ENCODE measurements around the gene NEK9. TPM values are rescaled to one million over a fixed set of nuclear protein-coding genes. Genes with fewer than 3 reads are reported as not detected.

The NEK9 gene
- polyA plus RNA-seq (2013, experiment 1 of 2): 55.4 TPM
- 54.6 TPM for polyA plus RNA-seq (2013, experiment 2 of 2)

DNA sequence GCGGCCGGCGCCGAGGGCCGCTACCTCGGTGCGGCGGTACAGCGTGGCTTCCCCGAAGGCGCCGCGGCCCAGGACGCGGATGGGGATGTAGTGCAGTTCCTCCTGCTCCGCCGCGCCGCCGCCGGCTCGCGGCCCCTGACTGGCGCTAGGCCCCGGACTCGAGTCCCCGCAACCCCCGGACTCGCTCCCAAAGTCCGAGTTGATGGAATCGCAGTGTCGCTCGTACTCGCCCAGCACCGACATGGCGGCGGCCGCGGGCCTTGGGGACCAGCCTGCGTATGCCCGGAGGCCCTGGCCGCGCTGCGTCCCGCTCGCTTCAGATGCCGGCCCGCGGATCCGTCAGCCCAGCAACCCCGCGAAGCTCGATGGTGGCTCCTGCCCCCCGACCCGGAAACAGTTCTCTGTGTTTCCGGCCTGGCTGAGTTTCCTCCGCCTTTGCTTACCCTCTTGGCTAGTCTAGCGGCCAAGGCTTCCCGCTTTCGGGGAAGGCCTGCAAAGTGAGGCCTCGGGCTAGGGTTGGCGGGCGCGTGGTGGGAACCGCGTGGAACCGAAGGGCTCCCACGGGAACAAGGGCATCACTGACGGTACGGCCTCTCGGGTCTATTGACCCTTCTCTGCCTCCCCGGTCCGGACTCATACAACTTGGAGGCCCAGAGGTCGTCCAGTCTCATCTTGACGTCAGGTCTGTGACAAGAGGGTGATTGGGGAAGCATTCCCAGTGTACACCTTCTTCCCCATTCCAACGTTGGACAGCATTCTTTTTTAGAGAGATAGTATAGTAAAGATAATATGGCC lies at the start of gene NEK9:
Gene NEK9 (minus strand): TSS at position 370 of the 795 bp plus-strand sequence. CDS start 127 bp downstream, at position 243.
- Histone ChIP-seq H3K27ac (ENCODE audit: low read depth, low read length, severe bottlenecking) (peak within 1 kb of the TSS; percentile 86), H3K9me3 (ENCODE audit: control insufficient read depth, low read length) (no peaks in the 10 kb centered on the region), H3K36me3 (ENCODE audit: control insufficient read depth, insufficient read depth, low read length) (peaks cover 27% of the 10 kb centered on the region), H3K4me3 (ENCODE audit: extremely low read depth, insufficient read depth, low read length, poor library complexity, severe bottlenecking) (peak within 1 kb of the TSS; percentile 59), H3K4me1 (ENCODE audit: control insufficient read depth, insufficient read depth, low read length, poor library complexity, severe bottlenecking) (peaks cover 19% of the 10 kb centered on the region)
- 3 to 6% methylated on average over 72 to 73 of the region's 76 CpGs for WGBS, 2 experiments (ENCODE audit: insufficient coverage in 2 of 2)

- H3K27ac ChIP-seq (ENCODE audit: low read depth, low read length, severe bottlenecking): peak within 1 kb of the TSS; percentile 96
- whole genome bisulfite sequencing, 2 experiments (ENCODE audit: insufficient coverage in 2 of 2): 0 to 1% methylated on average over 46 to 48 of the region's 49 CpGs
- H3K4me3 ChIP-seq (ENCODE audit: extremely low read depth, insufficient read depth, low read length, poor library complexity, severe bottlenecking): peak within 1 kb of the TSS; percentile 67
- H3K36me3 ChIP-seq (ENCODE audit: control insufficient read depth, insufficient read depth, low read length): peaks cover 6% of the 10 kb centered on the region
- H3K4me1 ChIP-seq (ENCODE audit: control insufficient read depth, insufficient read depth, low read length, poor library complexity, severe bottlenecking): no peaks in the 10 kb centered on the region
- no peaks in the 10 kb centered on the region for H3K9me3 ChIP-seq (ENCODE audit: control insufficient read depth, low read length)
These were observed 49.4 kb upstream of the NEK9 start, which contains the start of gene TMED10 for GRCh38 chr14:75176142-75176820. Gene TMED10, minus strand, starts transcription at chr14:75176612. Its CDS starts 33 bp downstream, at chr14:75176579.

DNA sequence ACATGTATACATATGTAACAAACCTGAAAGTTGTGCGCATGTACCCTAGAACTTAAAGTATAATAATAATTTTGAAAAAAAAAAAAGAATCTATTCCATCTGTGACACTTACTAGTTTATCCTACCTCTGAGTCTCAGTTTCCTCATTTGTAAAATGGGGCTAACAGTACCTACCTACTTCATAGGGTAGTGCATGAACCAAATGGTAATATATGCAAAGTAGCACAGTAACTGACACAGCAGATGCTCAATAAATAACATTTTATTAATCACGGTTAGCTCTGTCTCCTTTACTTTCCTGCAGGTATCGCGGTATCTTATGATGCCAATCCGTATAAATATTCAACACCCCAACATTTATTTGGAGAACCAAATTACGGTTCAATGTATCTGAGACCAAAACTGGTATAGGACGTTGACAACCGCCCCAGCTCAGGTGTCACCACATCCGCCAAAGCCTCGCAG lies 48.9 kb upstream of the NEK9 start:
- 1 to 4% methylated on average over 9 of the region's 10 CpGs for WGBS, 2 experiments (ENCODE audit: insufficient coverage in 2 of 2)
- H3K4me3 ChIP-seq (ENCODE audit: extremely low read depth, insufficient read depth, low read length, poor library complexity, severe bottlenecking): peak overlapping the region; percentile 67
- peak overlapping the region; percentile 96 for H3K27ac ChIP-seq (ENCODE audit: low read depth, low read length, severe bottlenecking)
- peaks cover 6% of the 10 kb centered on the region for H3K36me3 ChIP-seq (ENCODE audit: control insufficient read depth, insufficient read depth, low read length)
- no peaks in the 10 kb centered on the region for H3K4me1 ChIP-seq (ENCODE audit: control insufficient read depth, insufficient read depth, low read length, poor library complexity, severe bottlenecking)
- H3K9me3 ChIP-seq (ENCODE audit: control insufficient read depth, low read length): no peaks in the 10 kb centered on the region

DNA sequence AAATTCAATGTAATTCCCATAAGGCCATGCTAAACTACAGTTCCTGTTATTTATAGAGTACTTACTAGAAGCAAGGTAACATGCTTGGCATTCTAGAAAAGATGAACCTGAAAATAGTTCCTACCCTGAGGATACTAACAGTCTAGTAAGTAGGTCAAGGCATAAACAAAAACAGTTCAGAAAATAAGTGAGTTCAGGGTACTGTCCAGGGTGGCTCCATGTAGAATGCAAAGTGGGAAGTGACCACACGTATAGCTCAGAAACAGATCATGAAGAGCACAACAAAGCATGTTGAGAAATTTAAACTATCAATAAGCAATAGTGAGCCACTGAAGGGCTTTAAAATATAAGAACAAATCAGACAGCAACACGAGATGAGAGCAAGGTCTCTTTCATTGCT lies 47.2 kb upstream of the NEK9 start:
- Histone ChIP-seq H3K4me1 (ENCODE audit: control insufficient read depth, insufficient read depth, low read length, poor library complexity, severe bottlenecking) (peaks cover 2% of the 10 kb centered on the region), H3K9me3 (ENCODE audit: control insufficient read depth, low read length) (no peaks in the 10 kb centered on the region), H3K27ac (ENCODE audit: low read depth, low read length, severe bottlenecking) (no peak overlapping the region), H3K4me3 (ENCODE audit: extremely low read depth, insufficient read depth, low read length, poor library complexity, severe bottlenecking) (no peak overlapping the region), H3K36me3 (ENCODE audit: control insufficient read depth, insufficient read depth, low read length) (peaks cover 6% of the 10 kb centered on the region)
- 83 to 91% methylated on average over 2 of the region's 2 CpGs for WGBS, 2 experiments (ENCODE audit: insufficient coverage in 2 of 2)

DNA sequence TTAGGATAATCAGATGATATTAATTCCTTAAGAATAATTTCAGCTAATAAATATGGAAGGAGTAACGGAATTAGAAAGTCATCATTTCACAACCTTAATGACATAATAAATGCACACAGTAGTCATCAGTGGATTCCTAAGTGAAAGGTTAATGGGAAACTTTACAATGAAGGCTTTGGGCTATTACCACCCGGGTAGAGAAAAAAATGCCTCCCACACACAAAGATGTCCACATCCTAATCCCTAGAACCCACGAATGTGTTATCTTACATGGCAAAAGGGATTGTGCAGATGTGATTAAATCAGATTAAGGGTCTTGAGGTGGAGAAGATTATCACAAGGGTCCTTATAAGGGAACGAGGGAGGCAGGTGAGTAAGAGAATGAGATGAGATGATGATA lies 43.9 kb upstream of the NEK9 start:
- Histone ChIP-seq H3K4me3 (ENCODE audit: extremely low read depth, insufficient read depth, low read length, poor library complexity, severe bottlenecking) (no peak overlapping the region), H3K36me3 (ENCODE audit: control insufficient read depth, insufficient read depth, low read length) (peaks cover 6% of the 10 kb centered on the region), H3K4me1 (ENCODE audit: control insufficient read depth, insufficient read depth, low read length, poor library complexity, severe bottlenecking) (peaks cover 8% of the 10 kb centered on the region), H3K27ac (ENCODE audit: low read depth, low read length, severe bottlenecking) (no peak overlapping the region), H3K9me3 (ENCODE audit: control insufficient read depth, low read length) (no peaks in the 10 kb centered on the region)
- WGBS, 2 experiments (ENCODE audit: insufficient coverage in 2 of 2): 85 to 100% methylated on average over 1 of the region's 4 CpGs

DNA sequence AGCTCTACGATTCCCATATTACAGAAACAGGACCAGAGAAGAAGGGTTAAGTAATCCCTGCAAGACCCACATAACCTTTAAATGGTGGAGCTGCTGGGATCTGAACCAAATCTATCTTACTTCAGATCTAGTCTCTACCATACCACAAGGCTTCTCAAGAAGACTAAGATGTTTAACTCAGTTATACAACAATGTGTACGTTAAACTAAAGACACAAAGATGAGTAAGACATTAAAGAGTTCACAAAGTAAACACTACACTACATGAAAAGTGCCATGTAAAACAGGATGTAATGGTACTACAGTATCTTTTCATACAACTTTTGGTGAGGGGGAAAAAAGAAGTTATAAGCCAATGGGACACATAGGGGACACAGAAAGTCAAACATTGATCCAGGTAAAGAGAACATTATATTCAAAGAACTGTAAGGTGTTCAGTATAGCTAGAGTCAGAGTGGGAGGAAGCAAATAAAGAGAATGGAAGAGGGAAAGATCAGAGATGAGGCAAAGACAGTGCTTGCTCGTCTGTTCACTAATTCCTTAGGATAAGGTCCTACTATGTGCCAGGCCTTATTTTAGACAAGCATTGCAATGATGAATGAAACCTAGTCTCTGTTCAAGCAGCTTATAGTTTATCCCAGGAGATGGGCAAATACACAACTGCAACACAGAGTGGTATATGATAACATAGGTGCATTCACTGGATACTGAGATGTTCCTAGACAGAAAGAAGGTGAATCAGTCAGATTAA lies 41.9 kb upstream of the NEK9 start:
- Histone ChIP-seq H3K9me3 (ENCODE audit: control insufficient read depth, low read length) (no peaks in the 10 kb centered on the region), H3K4me1 (ENCODE audit: control insufficient read depth, insufficient read depth, low read length, poor library complexity, severe bottlenecking) (peaks cover 8% of the 10 kb centered on the region), H3K27ac (ENCODE audit: low read depth, low read length, severe bottlenecking) (no peak overlapping the region), H3K4me3 (ENCODE audit: extremely low read depth, insufficient read depth, low read length, poor library complexity, severe bottlenecking) (no peak overlapping the region), H3K36me3 (ENCODE audit: control insufficient read depth, insufficient read depth, low read length) (peaks cover 5% of the 10 kb centered on the region)
- 100% methylated on average over 1 of the region's 3 CpGs for WGBS, 2 experiments (ENCODE audit: insufficient coverage in 2 of 2)

- H3K36me3 ChIP-seq (ENCODE audit: control insufficient read depth, insufficient read depth, low read length): peaks cover 5% of the 10 kb centered on the region
- no peak overlapping the region for H3K27ac ChIP-seq (ENCODE audit: low read depth, low read length, severe bottlenecking)
- 100% methylated on average over 1 of the region's 2 CpGs for WGBS, 2 experiments (ENCODE audit: insufficient coverage in 2 of 2)
These were observed 40.5 kb upstream of the NEK9 start for GRCh38 chr14:75167325-75167724.

DNA sequence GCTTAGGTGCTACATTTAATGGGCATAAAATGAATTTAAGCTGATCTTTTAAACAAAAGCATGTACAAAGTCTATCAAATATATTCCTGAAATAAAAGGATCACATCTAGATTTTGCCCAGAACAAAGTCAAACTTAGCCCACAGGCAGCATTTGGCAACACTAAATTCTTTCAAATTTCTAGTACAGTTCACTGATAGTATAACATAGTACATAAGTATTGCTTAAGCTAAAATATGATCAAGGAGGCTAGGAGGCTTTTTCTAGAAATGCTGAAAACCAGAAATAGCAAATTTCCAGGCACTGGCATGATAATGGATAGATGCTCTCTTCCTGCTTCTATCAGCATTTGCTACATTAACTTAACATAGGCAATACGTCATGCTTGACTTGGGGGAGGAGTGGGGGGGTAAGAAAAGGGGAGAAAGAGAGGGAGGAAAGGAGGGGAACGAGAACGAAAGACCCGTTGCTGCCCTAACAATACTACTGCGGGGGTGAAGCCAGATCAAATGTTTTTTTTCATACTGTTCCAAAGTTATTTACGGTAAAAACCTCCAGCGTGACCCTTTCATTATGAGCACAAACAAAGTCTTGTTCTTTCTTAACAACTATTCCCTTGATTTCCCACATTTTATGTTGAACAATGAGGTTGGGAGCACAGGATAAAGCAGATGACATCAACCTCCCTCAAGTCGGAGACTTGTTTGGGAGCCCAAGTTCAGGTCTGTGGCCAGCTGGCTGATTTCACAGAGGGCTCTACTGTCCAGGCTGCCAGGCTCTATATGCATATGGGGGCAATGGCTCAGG lies 38.9 kb upstream of the NEK9 start:
- peak overlapping the region; percentile 38 for H3K27ac ChIP-seq (ENCODE audit: low read depth, low read length, severe bottlenecking)
- WGBS, 2 experiments (ENCODE audit: insufficient coverage in 2 of 2): 67 to 82% methylated on average over 6 to 7 of the region's 8 CpGs
- H3K4me3 ChIP-seq (ENCODE audit: extremely low read depth, insufficient read depth, low read length, poor library complexity, severe bottlenecking): no peak overlapping the region
- peaks cover 11% of the 10 kb centered on the region for H3K36me3 ChIP-seq (ENCODE audit: control insufficient read depth, insufficient read depth, low read length)
- H3K9me3 ChIP-seq (ENCODE audit: control insufficient read depth, low read length): no peaks in the 10 kb centered on the region
- peaks cover 8% of the 10 kb centered on the region for H3K4me1 ChIP-seq (ENCODE audit: control insufficient read depth, insufficient read depth, low read length, poor library complexity, severe bottlenecking)

More at GRCh38 chr14:75167325-75167724, 40.5 kb upstream of the NEK9 start:
- H3K9me3 ChIP-seq (ENCODE audit: control insufficient read depth, low read length): no peaks in the 10 kb centered on the region
- no peak overlapping the region for H3K4me3 ChIP-seq (ENCODE audit: extremely low read depth, insufficient read depth, low read length, poor library complexity, severe bottlenecking)
- H3K4me1 ChIP-seq (ENCODE audit: control insufficient read depth, insufficient read depth, low read length, poor library complexity, severe bottlenecking): peaks cover 8% of the 10 kb centered on the region

- no peaks in the 10 kb centered on the region for H3K9me3 ChIP-seq (ENCODE audit: control insufficient read depth, low read length)
- peaks cover 15% of the 10 kb centered on the region for H3K36me3 ChIP-seq (ENCODE audit: control insufficient read depth, insufficient read depth, low read length)
- no peak overlapping the region for H3K27ac ChIP-seq (ENCODE audit: low read depth, low read length, severe bottlenecking)
- no peak overlapping the region for H3K4me3 ChIP-seq (ENCODE audit: extremely low read depth, insufficient read depth, low read length, poor library complexity, severe bottlenecking)
- peaks cover 8% of the 10 kb centered on the region for H3K4me1 ChIP-seq (ENCODE audit: control insufficient read depth, insufficient read depth, low read length, poor library complexity, severe bottlenecking)
- no CpG with 5 or more reads among the region's 1 CpG for WGBS, 2 experiments (ENCODE audit: insufficient coverage in 2 of 2)
These were observed 38.0 kb upstream of the NEK9 start for GRCh38 chr14:75164809-75165208.

DNA sequence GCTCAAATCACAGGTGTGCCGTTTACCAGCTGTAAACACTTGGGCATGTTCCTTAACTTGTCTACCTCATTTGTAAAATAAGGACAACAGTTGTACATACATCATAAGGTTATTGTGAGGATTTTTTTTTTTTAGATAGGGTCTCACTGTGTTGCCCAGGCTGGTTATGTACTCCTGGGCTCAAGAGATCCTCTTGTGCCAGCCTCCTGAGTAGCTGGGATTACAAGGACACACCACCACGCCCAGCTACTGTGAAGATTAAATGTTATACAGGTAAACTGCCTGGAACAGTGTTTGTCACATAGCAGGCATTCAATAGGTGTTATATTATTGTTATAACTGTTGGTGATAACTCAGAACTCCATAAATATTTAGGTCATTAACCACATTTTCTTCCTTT lies 36.8 kb upstream of the NEK9 start:
- 100% methylated on average over 1 of the region's 2 CpGs; no CpG with 5 or more reads in 1 of the 2 experiments for WGBS, 2 experiments (ENCODE audit: insufficient coverage in 2 of 2)
- Histone ChIP-seq H3K36me3 (ENCODE audit: control insufficient read depth, insufficient read depth, low read length) (peaks cover 25% of the 10 kb centered on the region), H3K4me3 (ENCODE audit: extremely low read depth, insufficient read depth, low read length, poor library complexity, severe bottlenecking) (no peak overlapping the region), H3K4me1 (ENCODE audit: control insufficient read depth, insufficient read depth, low read length, poor library complexity, severe bottlenecking) (peaks cover 3% of the 10 kb centered on the region), H3K27ac (ENCODE audit: low read depth, low read length, severe bottlenecking) (no peak overlapping the region), H3K9me3 (ENCODE audit: control insufficient read depth, low read length) (no peaks in the 10 kb centered on the region)

Measured in mesodermal cell (in vitro differentiated cells).